Measurements from ENCODE around the gene TMEM86A.
A peak's percentile ranks its signal among the peaks of the same experiment; 100 is the strongest.

The TMEM86A gene

GRCh38 chr11:18726040-18726439, 27.5 kb downstream of the TMEM86A start, which contains the start of gene IGSF22:
TSS of gene IGSF22 (minus strand) at chr11:18726188. CDS start at chr11:18724236, 1,952 bp downstream.
- DNase-seq (ENCODE audit: low read depth) = no peak

- no peak for DNase-seq (ENCODE audit: low read depth)
Observed at GRCh38 chr11:18727479-18728236, 29.1 kb downstream of the TMEM86A start.

- no peak for DNase-seq (ENCODE audit: low read depth)
Observed at GRCh38 chr11:18728658-18729057, 30.1 kb downstream of the TMEM86A start.

DNA sequence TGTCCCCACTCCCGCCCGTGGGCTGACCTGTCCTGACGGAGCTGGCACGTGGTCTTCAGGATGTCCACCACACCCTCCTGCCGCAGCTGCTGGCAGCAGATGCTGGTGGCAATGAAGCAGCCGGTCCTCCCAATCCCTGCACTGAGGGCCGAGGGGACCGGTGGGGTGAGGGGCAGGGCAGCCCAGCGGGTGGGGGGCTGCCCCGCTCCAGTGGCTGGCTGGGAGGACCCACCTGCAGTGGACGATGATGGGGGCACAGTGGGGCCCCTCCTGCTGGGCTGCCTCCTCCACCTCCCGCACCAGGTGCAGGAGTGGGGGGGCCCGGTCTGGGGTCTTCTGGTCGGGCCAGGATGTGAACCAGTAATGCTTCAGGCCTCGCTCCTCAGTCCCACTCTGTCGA, 30.8 kb downstream of the TMEM86A start:
- DNase-seq (ENCODE audit: low read depth) = no peak

GRCh38 chr11:18730020-18730419, 31.4 kb downstream of the TMEM86A start:
- DNase-seq (ENCODE audit: low read depth) = no peak

GRCh38 chr11:18731441-18731840, 32.9 kb downstream of the TMEM86A start:
- no peak for DNase-seq (ENCODE audit: low read depth)

DNA sequence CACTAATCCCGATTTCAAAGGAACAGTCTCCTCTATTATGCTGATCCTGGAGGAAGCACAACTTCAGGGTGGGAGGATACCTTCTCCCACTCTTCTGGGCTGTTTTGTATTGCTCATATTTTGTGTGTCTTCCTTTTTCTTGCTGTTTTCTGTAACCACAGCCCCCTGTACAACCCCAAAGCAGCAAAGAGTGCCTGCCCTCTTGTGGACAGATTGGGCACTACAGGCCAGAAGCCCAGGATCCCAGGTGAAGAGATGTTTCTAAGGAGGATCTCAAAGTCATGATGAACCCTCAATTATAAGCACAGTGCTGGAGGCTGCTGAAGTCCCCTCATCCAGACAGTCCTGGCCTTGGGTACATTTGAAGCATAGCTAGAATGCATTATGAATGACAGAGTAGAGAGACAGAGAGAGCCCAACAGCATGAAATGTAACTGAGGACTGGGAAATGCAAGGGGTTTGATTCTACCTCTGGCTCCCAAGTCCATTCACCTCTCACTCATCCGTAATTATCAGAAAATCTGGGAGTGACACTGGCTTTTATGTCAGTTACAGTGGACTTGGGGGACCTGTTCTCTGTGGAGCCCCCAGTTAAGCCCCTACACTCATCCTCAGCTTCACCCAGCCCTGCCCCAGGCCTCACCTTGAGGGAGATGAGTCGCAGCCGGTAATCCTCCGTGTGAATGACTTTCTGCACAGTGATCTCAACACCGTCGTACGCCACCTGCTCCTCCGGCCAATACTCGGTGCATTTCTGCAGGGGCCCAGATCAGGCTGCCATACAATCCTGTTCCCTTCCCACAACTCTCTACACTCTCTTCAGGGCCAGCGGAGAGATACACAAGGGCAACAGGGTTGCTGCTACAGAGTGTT, 33.6 kb downstream of the TMEM86A start:
- DNase-seq (ENCODE audit: low read depth) = no peak

DNA sequence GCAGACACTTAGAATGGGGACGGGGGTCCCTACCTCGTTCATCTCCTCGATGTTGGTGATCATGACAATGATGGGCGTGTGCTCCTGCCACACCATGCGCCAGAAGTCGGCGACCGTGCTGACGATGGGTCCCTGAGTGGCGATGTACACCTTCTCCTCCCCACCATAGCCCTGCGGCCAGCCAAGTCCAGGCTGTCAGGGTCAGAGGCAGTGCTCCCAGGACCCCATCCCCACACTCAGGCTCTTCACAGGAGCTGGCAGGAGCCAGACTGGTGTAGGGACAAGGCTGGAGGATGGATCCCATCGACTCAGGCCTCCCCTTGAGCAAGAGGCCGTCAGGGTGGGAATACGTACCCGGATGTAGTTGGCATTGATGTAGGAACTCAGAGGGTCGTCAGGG, 34.6 kb downstream of the TMEM86A start:
- DNase-seq (ENCODE audit: low read depth) = no peak

GRCh38 chr11:18736590-18737148, 38.1 kb downstream of the TMEM86A start:
- no peak for DNase-seq (ENCODE audit: low read depth)

- DNase-seq (ENCODE audit: low read depth) = no peak
Observed at GRCh38 chr11:18737642-18738041, 39.1 kb downstream of the TMEM86A start.

DNA sequence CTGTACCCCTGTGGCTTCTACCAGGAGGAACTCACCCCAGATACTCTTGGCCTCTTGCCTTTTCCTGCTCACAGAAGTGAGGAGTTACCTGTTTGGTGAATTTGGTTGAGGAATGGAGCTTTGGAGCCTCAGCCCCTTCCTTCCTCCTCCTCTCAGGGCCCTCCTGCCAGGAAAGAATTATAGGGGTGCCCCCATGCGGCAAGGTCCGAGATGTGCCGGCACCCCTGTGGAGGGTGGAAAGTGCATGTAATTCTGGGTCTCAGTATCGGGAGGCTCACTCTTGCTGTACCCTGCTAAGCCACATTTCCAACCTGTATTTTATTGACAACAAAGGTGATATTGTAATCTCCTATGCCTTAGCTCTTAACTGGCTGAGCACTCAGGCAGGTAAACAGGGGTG, 41.1 kb downstream of the TMEM86A start:
- no peak for DNase-seq (ENCODE audit: low read depth)

DNA sequence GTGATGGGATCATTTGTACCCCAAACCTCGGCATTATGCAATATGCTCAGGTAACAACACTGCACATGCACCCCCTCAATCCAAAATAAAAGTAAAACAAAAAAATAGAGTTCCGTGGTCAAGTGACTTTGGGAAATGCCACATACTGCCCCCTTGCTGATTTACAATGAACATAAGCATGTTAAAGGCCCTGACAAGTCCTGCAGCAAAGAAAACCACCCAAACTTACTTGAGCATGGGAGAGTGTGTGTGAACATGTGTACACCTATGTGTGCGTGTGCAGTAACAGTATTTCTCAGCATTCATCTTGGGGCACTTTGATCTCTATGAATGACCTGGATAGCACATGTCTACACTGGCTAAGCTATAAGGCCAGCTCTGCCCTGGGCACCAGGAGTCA, 43.2 kb downstream of the TMEM86A start:
- DNase-seq (ENCODE audit: low read depth) = no peak

- DNase-seq (ENCODE audit: low read depth) = no peak
Observed at GRCh38 chr11:18743365-18743764, 44.8 kb downstream of the TMEM86A start.

- no peak for DNase-seq (ENCODE audit: low read depth)
Observed at GRCh38 chr11:18743900-18744514, 45.4 kb downstream of the TMEM86A start.

DNA sequence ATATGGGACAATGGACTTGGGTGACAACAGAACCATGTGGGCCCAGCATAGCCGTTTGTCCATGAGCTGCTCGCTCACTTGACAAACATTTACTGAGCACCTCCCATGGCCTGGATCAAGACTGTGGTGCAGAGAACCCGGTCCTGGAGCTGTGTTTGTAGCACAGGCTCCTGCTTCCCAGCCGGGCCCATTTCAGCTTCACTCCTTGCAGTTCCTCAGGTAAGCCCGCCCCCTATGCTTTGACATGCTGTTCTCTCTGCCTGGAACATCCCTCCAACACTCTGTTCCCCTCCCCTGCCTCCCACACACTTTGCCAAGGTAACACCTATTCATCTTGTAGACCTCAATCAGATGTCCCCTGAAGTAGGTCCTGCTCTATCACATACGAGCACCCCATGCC, 46.7 kb downstream of the TMEM86A start:
- no peak for DNase-seq (ENCODE audit: low read depth)

DNA sequence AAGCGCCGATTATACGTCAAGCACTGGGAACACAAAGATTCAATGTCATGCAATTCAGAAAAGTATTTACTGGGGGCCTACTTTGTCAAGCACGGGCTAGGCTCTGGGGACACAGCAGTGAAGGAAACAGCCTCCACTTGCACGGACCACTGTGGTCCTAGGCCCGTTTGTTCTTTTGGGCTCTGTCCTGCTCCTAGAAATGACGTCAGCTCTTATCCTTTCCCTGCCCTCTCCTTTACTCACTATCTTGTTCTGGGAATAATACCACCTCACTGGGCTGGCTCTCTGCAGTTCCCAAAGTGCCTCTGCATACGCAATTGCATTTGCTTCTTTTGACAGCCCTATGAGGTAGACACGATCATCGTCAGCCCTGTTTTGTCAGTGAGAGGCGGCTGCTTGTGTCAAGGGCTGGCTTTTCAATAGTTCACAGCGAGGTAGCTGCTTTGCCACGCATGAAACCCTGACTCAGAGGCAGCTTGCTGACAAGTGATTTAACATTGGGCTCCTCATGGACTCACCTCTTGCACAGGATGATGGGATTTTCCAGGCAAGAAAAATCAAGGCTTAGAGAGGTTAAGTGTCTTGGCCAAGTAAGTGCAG, 50.3 kb downstream of the TMEM86A start:
- no peak for DNase-seq (ENCODE audit: low read depth)

- peak; percentile 21 for DNase-seq (ENCODE audit: low read depth)
Observed at GRCh38 chr11:18749681-18750319, 51.2 kb downstream of the TMEM86A start.

DNA sequence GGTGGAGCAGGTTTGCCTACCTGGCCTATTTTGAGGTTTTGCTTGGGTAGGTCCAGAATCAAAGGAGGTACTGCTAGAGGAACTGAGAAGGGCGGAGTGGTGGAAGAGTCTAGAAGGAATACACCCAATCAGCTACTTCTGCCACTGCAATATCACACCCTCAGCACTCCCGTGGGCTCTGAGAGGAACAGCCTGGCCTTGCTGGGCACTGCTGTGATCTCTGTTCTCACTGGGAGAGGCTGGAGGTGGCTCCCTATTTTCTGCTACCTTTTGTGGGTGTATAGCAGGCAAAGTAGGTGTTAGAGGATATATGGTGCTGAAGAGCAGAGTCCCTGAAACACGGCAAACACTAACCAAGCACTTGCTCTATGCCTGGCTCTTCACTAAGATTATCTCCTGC, 52.4 kb downstream of the TMEM86A start:
- DNase-seq (ENCODE audit: low read depth) = no peak

DNA sequence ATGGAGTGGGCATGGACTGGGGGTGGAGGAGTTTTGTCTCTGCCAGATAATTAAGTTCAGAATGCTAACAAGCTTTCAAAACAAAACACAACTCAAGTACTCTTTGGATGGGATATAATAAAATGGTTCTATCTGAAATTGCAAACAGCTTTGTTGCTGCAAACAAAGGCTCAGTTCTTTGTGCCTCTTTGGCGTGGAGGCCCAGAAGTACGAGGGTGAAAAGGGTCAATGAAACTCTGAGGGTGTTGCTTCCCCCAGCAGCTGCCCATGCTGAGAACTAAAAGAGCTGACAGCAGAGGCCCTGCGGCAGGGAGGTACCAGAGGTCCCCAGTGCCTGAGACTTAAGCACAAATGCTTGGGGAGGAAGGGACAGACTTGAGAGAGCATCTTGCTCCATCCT, 53.9 kb downstream of the TMEM86A start:
- DNase-seq (ENCODE audit: low read depth) = no peak

GRCh38 chr11:18754308-18754707, 55.7 kb downstream of the TMEM86A start:
- DNase-seq (ENCODE audit: low read depth) = no peak

Data from GM04503 (cell line).